ENCODE data around the gene TRHDE.

DNA sequence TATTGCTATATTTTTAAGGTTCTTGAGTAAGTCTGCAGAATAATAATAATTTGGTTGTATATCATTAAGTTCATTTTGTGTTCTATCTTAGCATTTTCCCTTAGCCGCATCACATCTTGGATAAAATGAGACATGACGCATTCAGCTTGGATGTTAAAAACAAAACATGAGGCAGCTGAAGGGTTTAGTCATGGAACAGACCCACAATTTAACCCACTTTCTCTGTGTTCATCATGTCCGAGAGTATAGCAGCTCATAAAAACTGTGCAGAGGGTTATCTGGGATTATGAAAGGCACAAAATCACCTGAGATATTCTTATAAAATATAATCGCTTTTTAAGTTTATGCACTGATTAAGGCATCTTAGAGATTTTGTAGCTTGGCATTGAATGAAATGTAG is 219.3 kb downstream of the TRHDE start:
- TF ChIP-seq, protein P1, sequence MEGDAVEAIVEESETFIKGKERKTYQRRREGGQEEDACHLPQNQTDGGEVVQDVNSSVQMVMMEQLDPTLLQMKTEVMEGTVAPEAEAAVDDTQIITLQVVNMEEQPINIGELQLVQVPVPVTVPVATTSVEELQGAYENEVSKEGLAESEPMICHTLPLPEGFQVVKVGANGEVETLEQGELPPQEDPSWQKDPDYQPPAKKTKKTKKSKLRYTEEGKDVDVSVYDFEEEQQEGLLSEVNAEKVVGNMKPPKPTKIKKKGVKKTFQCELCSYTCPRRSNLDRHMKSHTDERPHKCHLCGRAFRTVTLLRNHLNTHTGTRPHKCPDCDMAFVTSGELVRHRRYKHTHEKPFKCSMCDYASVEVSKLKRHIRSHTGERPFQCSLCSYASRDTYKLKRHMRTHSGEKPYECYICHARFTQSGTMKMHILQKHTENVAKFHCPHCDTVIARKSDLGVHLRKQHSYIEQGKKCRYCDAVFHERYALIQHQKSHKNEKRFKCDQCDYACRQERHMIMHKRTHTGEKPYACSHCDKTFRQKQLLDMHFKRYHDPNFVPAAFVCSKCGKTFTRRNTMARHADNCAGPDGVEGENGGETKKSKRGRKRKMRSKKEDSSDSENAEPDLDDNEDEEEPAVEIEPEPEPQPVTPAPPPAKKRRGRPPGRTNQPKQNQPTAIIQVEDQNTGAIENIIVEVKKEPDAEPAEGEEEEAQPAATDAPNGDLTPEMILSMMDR (IDR thresholded peaks at IDR 0.05) = no peak
- TF ChIP-seq POLR2A (IDR thresholded peaks at IDR 0.05) = no peak
